GM21526 (cell line): Measurements from ENCODE around the gene G6PC3.
"Not testable (repeated sequence)": the region's sequence is repeated elsewhere in the genome, so short reads cannot be mapped to it uniquely, and the experiment has no call there.

Source experiments
- ATAC-seq: cut with Tn5 transposase; IDR thresholded peaks from one replicate; pipeline ENCODE4 v1.9.1; 2021; ENCODE audit warnings: moderate library complexity; ENCODE audit not compliant: unreplicated experiment, low FRiP score

Gene G6PC3

GRCh38 chr17:44105483-44105882 is 34.9 kb downstream of the G6PC3 start:
- no peak for ATAC-seq

GRCh38 chr17:44105941-44106340 is 35.4 kb downstream of the G6PC3 start:
- ATAC-seq: no peak

GRCh38 chr17:44106801-44107200 is 36.3 kb downstream of the G6PC3 start:
- ATAC-seq: no peak

- ATAC-seq: no peak
Observed at GRCh38 chr17:44108440-44109311, 38.1 kb downstream of the G6PC3 start.

- no peak for ATAC-seq
Observed at GRCh38 chr17:44109312-44109630, 38.7 kb downstream of the G6PC3 start.

GRCh38 chr17:44110011-44110686 is 39.6 kb downstream of the G6PC3 start:
- no peak for ATAC-seq

GRCh38 chr17:44110823-44111633 is 40.5 kb downstream of the G6PC3 start:
- ATAC-seq: no peak

- no peak for ATAC-seq
Observed at GRCh38 chr17:44111777-44112176, 41.2 kb downstream of the G6PC3 start.

GRCh38 chr17:44112284-44113280 is 42.0 kb downstream of the G6PC3 start:
- ATAC-seq: no peak

- ATAC-seq: no peak
Observed at GRCh38 chr17:44113382-44113781, 42.8 kb downstream of the G6PC3 start.

GRCh38 chr17:44113868-44114840 is 43.6 kb downstream of the G6PC3 start:
- no peak for ATAC-seq

GRCh38 chr17:44115585-44116415 is 45.3 kb downstream of the G6PC3 start:
- no peak for ATAC-seq

GRCh38 chr17:44117351-44117750 is 46.8 kb downstream of the G6PC3 start:
- no peak for ATAC-seq

- no peak for ATAC-seq
Observed at GRCh38 chr17:44118427-44119050, 48.0 kb downstream of the G6PC3 start.

- ATAC-seq: no peak
Observed at GRCh38 chr17:44119062-44119461, 48.5 kb downstream of the G6PC3 start.

- no peak for ATAC-seq
Observed at GRCh38 chr17:44119798-44120197, 49.3 kb downstream of the G6PC3 start.

GRCh38 chr17:44120281-44120680 is 49.7 kb downstream of the G6PC3 start:
- not testable (repeated sequence) for ATAC-seq
